ENCODE data around the gene ARHGAP26.

The ARHGAP26 gene

GRCh38 chr5:143151056-143151700 lies 381.0 kb downstream of the ARHGAP26 start:
- TF ChIP-seq YY1 (IDR thresholded peaks at IDR 0.05; ENCODE audit: insufficient read depth, insufficient read length), result no peak
- TF ChIP-seq ZNF274 (IDR thresholded peaks at IDR 0.05; ENCODE audit: low read depth, low read length), result no peak
- TF ChIP-seq SUZ12 (IDR thresholded peaks at IDR 0.05; ENCODE audit: extremely low read depth, insufficient read depth, insufficient read length), result no peak
- no peaks in the 10 kb centered on the region for H3K27me3 ChIP-seq (ENCODE audit: insufficient read depth, insufficient read length)
- DNase-seq (ENCODE audit: low read depth, low spot score), result no peak
- no peak overlapping the region for H3K9ac ChIP-seq (ENCODE audit: insufficient read length, low read depth)
- H3K9me3 ChIP-seq (ENCODE audit: insufficient read depth, low read length), result no peaks in the 10 kb centered on the region
- H3K36me3 ChIP-seq (ENCODE audit: insufficient read depth, insufficient read length, low read length), result no peaks in the 10 kb centered on the region
- H3K4me1 ChIP-seq (ENCODE audit: insufficient read depth, insufficient read length), result no peaks in the 10 kb centered on the region
- H3K4me3 ChIP-seq (ENCODE audit: insufficient read length, low read depth), result no peak overlapping the region

- Histone ChIP-seq H3K4me3 (ENCODE audit: insufficient read length, low read depth) (no peak overlapping the region), H3K27me3 (ENCODE audit: insufficient read depth, insufficient read length) (no peaks in the 10 kb centered on the region), H3K9ac (ENCODE audit: insufficient read length, low read depth) (no peak overlapping the region), H3K36me3 (ENCODE audit: insufficient read depth, insufficient read length, low read length) (no peaks in the 10 kb centered on the region), H3K4me1 (ENCODE audit: insufficient read depth, insufficient read length) (no peaks in the 10 kb centered on the region), H3K9me3 (ENCODE audit: insufficient read depth, low read length) (no peaks in the 10 kb centered on the region)
- TF ChIP-seq SUZ12 (IDR thresholded peaks at IDR 0.05; ENCODE audit: extremely low read depth, insufficient read depth, insufficient read length) (no peak), ZNF274 (IDR thresholded peaks at IDR 0.05; ENCODE audit: low read depth, low read length) (no peak), YY1 (IDR thresholded peaks at IDR 0.05; ENCODE audit: insufficient read depth, insufficient read length) (no peak)
- no peak for DNase-seq (ENCODE audit: low read depth, low spot score)
These were observed 382.3 kb downstream of the ARHGAP26 start for GRCh38 chr5:143152445-143152844.

GRCh38 chr5:143153332-143154119 lies 383.3 kb downstream of the ARHGAP26 start:
- Histone ChIP-seq H3K4me3 (ENCODE audit: insufficient read length, low read depth) (no peak overlapping the region), H3K9me3 (ENCODE audit: insufficient read depth, low read length) (no peaks in the 10 kb centered on the region), H3K4me1 (ENCODE audit: insufficient read depth, insufficient read length) (no peaks in the 10 kb centered on the region), H3K27me3 (ENCODE audit: insufficient read depth, insufficient read length) (no peaks in the 10 kb centered on the region), H3K36me3 (ENCODE audit: insufficient read depth, insufficient read length, low read length) (no peaks in the 10 kb centered on the region), H3K9ac (ENCODE audit: insufficient read length, low read depth) (no peak overlapping the region)
- TF ChIP-seq YY1 (IDR thresholded peaks at IDR 0.05; ENCODE audit: insufficient read depth, insufficient read length), result no peak
- no peak for TF ChIP-seq SUZ12 (IDR thresholded peaks at IDR 0.05; ENCODE audit: extremely low read depth, insufficient read depth, insufficient read length)
- no peak for TF ChIP-seq ZNF274 (IDR thresholded peaks at IDR 0.05; ENCODE audit: low read depth, low read length)
- DNase-seq (ENCODE audit: low read depth, low spot score), result no peak

- no peak for DNase-seq (ENCODE audit: low read depth, low spot score)
- Histone ChIP-seq H3K9ac (ENCODE audit: insufficient read length, low read depth) (no peak overlapping the region), H3K4me3 (ENCODE audit: insufficient read length, low read depth) (no peak overlapping the region), H3K9me3 (ENCODE audit: insufficient read depth, low read length) (no peaks in the 10 kb centered on the region), H3K4me1 (ENCODE audit: insufficient read depth, insufficient read length) (no peaks in the 10 kb centered on the region), H3K27me3 (ENCODE audit: insufficient read depth, insufficient read length) (no peaks in the 10 kb centered on the region), H3K36me3 (ENCODE audit: insufficient read depth, insufficient read length, low read length) (no peaks in the 10 kb centered on the region)
- TF ChIP-seq SUZ12 (IDR thresholded peaks at IDR 0.05; ENCODE audit: extremely low read depth, insufficient read depth, insufficient read length) (no peak), YY1 (IDR thresholded peaks at IDR 0.05; ENCODE audit: insufficient read depth, insufficient read length) (no peak), ZNF274 (IDR thresholded peaks at IDR 0.05; ENCODE audit: low read depth, low read length) (no peak)
These were observed 384.6 kb downstream of the ARHGAP26 start for GRCh38 chr5:143154510-143155370.

GRCh38 chr5:143155455-143155854 lies 385.3 kb downstream of the ARHGAP26 start:
- TF ChIP-seq SUZ12 (IDR thresholded peaks at IDR 0.05; ENCODE audit: extremely low read depth, insufficient read depth, insufficient read length) (no peak), YY1 (IDR thresholded peaks at IDR 0.05; ENCODE audit: insufficient read depth, insufficient read length) (no peak), ZNF274 (IDR thresholded peaks at IDR 0.05; ENCODE audit: low read depth, low read length) (no peak)
- Histone ChIP-seq H3K36me3 (ENCODE audit: insufficient read depth, insufficient read length, low read length) (no peaks in the 10 kb centered on the region), H3K9me3 (ENCODE audit: insufficient read depth, low read length) (no peaks in the 10 kb centered on the region), H3K9ac (ENCODE audit: insufficient read length, low read depth) (no peak overlapping the region), H3K4me3 (ENCODE audit: insufficient read length, low read depth) (no peak overlapping the region), H3K4me1 (ENCODE audit: insufficient read depth, insufficient read length) (no peaks in the 10 kb centered on the region), H3K27me3 (ENCODE audit: insufficient read depth, insufficient read length) (no peaks in the 10 kb centered on the region)
- DNase-seq (ENCODE audit: low read depth, low spot score), result no peak

GRCh38 chr5:143156086-143156485 lies 385.9 kb downstream of the ARHGAP26 start:
- no peak overlapping the region for H3K4me3 ChIP-seq (ENCODE audit: insufficient read length, low read depth)
- no peaks in the 10 kb centered on the region for H3K36me3 ChIP-seq (ENCODE audit: insufficient read depth, insufficient read length, low read length)
- H3K4me1 ChIP-seq (ENCODE audit: insufficient read depth, insufficient read length), result no peaks in the 10 kb centered on the region
- no peaks in the 10 kb centered on the region for H3K27me3 ChIP-seq (ENCODE audit: insufficient read depth, insufficient read length)
- TF ChIP-seq YY1 (IDR thresholded peaks at IDR 0.05; ENCODE audit: insufficient read depth, insufficient read length) (no peak), ZNF274 (IDR thresholded peaks at IDR 0.05; ENCODE audit: low read depth, low read length) (no peak), SUZ12 (IDR thresholded peaks at IDR 0.05; ENCODE audit: extremely low read depth, insufficient read depth, insufficient read length) (no peak)
- DNase-seq (ENCODE audit: low read depth, low spot score), result no peak
- H3K9ac ChIP-seq (ENCODE audit: insufficient read length, low read depth), result no peak overlapping the region
- no peaks in the 10 kb centered on the region for H3K9me3 ChIP-seq (ENCODE audit: insufficient read depth, low read length)

Measured in NT2/D1 (cell line).